Measurements from ENCODE around the gene ZNF580.

Gene ZNF580

DNA sequence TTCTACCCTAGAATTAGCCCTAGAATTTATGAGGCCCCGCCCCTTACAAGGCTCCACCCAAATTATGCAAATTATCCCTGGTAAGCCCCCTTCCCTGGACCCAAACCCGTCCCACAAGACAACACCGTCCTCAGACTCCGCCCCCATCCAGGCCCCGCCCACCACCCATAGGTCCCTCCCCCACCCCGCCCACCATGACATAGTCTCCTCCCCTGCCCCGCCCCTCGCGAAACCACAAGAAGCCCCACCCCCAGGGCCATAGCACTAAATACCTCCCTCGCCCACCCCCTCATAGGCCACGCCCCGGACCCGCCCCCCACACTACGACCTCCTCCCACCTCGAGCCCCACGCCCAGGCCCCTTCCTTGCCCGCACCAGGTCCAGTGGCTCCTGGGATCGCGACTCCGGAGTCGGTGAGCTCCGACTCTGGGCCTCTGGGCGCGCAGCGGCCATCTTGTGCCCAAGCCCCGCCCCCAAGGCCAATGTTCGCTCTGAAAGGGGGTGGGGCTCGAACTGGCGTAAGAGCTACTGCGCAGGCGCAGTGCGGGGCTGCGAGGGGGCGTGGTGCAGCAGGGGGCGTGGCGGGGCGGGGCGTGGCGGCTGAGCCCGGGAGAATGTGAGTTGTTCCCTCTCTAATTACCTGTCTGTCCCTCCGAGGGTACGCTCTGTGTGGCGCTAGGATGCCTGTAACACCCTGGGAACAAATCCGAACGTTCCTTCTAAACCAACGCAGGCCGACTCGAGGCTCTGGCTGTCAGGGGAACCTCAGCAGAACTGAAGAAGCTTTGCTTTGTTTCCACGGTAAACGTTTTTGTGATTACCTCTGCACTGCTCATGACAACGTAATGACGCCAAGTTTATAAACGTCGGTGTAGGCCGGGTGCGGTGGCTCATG lies 16.4 kb upstream of the ZNF580 start, which contains the start of gene ZNF784:
ZNF784 (minus strand) TSS at position 458 of the 895 bp plus-strand sequence; CDS start at position 453, 5 bp downstream.
- peak; percentile 91 for DNase-seq

DNA sequence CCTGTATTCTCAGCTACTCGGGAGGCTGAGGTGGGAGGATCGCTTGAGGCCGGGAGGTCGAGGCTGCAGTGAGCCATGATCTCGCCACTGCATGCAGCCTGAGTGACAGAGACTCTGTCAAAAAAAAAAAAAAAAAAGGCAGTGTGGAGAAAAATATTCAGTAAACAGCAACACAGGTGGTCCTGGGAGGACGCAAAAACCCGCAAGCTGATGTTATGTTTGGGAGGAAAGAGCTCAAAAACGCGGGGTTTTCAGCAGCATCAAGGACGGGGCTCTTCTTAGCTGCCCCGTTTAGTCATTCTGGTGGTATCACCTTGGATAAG lies 15.8 kb upstream of the ZNF580 start:
- no peak for DNase-seq

DNA sequence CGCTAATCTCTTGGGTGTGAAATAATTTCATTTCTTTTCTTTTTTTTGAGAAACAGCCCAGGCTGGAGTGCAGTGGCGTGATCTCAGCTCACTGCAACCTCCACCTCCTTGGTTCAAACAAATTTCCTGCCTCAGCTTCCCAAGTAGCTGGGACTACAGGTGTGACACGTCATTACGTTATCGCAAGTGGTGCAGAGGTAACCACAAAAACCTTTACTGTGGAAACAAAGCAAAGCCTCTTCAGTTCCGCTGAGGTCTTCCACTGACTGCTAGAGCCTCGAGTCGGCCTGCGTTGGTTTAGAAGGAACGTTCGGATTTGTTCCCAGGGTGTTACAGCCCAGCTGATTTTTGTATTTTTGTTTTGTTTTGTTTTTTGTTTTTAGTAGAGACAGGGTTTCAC lies 14.5 kb upstream of the ZNF580 start:
- no peak for DNase-seq

DNA sequence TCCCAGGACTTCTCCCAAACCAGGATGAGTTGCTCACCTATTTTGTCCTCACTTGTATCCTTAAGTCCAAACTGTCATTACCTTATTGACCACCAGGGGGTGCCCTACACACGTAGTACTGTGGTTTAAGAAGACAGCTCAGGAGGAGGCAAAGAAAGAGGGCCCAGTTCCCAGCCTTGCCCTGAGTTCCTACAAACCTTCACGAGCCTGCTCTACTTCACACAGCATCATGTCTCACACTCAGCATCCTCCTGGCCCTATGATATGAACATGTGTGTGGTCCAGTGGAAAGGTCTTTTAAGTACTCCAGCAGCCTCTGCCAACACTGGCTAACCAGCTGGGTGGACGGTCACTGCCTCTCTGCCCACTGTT lies 8.4 kb upstream of the ZNF580 start:
- DNase-seq, result peak; percentile 90

DNA sequence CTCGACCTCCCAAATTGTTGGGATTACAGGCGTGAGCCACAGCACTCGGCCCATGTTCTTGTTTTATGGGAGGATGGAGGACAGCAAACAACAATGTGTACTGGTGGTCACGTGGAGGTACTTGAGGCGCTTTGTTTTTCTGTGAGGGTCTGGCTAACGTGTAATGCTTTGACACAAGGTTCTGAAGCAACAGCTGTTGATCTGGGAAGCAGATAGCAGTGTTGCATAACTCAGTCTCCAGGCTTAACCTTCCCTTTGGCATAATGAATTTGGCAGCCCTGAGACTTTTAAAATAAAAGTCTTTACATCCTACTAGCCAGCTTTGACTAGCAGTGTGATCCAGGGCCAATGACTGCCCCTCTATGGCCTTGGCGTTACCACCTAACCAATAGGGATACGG lies 6.9 kb upstream of the ZNF580 start:
- DNase-seq, result no peak

DNA sequence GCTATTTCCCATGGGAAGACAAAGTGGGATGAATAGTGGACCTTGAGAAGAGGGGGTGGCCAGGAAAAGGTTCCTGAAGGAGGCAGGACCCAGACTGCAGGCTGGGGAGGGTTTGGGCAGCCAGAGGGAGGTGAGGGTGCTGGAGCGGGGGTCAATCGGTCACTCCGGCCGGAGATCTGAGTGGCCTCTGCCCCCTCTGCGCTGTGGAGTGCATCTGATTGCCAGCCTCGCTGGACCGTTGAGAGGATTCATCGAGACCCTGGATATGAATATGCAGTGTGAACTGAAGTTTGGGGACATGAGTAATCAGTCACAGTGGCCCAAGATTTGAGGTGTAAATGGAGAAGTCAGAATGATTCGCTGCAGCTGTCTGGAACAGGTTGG lies 5.5 kb upstream of the ZNF580 start:
- DNase-seq, result no peak

DNA sequence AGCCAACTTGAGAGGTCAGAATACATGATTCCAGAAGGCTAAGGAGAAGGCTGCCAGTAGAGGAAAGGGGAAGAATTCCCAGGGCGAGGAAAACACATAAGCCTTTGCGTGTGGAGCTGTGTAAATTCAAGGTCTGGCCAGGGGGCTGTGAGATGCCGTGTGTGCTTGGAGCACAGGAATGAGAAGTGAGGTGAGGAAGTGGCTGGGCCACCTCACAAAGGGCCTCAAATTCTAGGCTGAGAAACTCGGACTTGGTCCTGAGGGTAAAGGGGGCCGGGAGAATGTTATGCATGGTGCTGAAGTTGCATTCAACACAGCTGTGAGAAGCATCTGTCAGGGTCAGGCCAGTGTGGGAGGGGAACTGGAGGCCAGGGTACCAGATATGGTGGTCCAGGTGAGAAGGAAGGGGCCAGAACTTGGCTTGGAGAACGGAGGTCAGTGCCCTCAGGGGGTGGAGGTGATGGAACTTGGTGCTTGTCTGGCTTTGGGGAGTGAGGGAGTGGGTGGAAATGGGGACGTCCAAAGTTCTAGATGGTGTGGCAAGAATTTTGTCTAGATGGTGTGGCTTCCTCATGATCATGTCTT lies 4.9 kb upstream of the ZNF580 start:
- DNase-seq, result no peak

DNA sequence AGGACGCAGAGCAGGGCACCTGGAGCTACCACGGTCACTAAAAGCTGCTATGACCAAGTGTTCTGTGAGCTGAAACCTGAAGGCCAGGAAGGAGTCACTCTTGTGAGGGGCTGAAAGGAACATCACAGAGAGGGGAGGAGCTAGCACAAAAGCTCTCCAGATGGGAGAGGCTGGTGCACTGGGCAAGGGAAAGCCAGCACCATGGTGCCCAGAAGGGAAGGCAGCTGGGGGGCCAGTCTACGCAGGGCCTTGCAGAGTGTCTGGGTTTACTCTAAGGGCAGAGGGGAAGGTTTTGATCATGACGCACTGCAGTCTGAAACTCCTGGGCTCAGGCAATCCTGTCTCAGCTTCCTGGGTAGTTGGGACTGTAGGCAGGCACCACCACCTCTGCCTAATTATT lies 4.1 kb upstream of the ZNF580 start:
- DNase-seq, result no peak

DNA sequence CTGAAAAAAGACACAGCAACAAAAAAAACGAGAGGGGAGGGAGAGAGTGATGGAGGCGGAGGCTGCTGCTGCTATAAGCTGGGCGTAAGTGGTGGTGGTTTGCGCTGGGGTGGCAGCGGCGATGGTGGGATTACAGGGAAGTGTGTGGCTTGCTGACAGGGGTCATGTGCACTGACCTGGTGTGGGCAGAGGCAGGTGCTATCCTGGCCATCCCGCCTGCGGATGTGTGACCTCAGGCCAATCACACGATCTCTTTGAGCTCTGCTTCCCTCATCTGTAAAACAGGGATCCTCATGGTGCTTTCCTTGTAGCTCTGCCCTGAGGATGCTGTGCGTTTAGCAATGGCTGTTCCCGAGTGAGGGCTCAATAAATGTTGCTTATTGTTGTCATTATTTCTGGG lies 3.3 kb upstream of the ZNF580 start:
- no peak for DNase-seq

DNA sequence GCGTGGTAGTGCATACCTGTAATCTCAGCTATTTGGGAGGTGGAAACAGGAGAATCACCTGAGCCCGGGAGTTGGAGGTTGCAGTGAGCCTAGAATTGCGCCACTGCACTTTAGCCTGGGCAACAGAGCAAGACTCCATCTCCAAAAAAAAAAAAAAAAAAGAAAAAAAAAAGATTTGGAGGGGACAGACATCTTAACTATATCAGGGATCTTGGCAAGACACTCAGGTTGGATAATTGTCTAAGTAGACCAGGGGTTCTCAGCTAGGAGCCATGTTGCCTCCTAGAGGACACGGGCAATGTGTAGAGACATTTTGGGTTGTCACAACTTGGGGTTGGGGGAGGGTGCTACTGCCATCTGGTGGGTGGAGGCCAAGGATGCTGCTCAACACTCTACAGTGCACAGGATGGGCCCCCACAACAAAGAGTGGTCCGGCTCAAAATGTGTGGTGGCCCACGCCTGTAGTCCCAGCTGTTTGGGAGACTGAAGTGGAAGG lies 1.9 kb upstream of the ZNF580 start:
- peak; percentile 39 for DNase-seq

DNA sequence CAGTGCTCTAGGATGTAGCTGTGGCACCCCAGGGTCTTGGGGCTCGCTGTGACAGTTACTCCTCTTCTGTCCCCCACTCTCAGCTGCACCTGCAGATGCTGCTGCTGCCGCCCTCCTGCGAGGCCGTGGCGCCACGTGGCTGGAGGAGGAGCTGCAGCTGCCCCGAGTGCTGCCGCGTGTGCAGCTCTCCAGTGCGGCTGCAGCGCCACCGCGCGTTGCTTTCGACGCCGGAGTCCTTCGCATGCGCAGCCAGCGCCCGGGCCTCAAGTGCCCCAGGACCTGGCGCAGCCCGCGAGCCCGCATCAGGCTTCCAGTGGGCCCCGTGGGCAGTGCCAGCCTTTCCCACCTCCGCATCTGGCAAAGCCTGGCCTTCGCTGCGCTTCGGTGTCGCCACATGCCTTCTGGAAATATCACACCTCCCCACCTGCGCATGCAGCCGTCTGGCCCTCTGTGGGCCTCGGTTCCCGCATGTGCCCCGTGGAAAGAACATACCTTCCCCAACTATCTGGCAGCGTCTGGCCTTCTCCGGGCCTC lies 692 bp upstream of the ZNF580 start:
- DNase-seq, result peak; percentile 71

DNA sequence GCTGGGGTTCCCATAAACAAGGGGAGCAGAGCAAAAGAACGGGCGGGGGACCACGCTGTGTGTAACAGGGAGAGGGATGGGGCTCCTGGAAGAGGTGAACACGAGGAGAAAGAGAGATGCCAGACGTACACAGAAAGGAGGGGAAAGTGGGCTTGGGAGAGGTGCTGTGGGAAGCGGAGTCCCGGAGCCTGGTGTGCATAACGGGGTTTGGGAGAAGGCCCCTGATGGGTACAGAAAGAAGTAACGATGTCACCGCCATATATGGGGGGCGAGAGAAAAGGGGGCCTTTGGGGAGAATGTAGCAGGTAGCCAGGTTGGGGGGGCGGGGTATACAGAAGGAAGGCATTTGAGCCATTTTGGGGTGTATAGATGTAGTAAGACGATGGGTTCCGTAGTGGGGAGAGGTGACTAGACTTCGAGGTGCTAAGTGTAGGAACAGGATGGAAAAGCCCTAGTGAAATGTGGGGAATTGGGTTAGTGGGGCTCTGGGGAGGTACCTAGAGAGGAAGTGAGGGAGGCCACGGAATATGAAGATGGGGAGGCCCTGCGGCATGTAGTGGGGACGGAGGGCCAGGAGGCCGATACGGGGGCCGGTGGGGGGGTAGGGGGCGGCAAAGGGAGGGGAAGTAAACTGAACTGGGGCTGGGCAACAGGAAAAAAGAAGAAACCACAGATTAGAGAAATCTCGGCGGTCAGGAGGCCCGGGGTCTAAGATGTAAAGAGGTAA lies 787 bp downstream of the ZNF580 start:
- DNase-seq, result peak; percentile 44

DNA sequence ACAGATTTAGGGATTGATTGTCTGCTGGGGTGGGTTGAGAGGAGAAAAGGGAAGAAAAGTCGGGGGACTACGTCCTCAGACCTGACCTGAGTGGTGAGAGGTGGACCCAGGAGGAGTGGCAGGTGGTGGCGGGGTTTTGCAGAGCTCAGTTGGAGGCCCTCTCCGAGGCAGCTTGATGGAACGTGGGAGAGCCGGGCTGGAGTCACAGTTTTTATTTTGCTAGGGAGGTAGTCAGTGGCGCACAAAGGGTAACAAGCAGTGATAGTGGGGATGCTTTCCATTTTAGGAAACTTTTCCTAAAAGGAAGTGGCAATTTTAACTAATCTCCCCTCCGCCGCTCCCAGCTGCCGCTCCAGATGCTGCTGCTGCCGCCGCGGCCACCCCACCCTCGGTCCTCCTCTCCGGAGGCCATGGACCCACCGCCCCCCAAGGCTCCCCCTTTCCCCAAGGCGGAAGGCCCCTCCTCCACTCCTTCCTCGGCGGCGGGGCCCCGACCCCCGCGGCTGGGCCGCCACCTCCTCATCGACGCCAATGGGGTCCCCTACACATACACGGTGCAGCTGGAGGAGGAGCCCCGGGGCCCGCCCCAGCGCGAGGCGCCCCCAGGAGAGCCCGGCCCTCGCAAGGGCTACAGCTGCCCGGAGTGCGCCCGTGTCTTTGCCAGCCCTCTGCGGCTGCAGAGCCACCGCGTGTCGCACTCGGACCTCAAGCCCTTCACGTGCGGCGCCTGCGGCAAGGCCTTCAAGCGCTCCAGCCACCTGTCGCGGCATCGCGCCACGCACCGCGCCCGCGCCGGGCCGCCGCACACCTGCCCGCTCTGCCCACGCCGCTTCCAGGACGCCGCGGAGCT lies 1.6 kb downstream of the ZNF580 start:
- DNase-seq, result peak; percentile 36

DNA sequence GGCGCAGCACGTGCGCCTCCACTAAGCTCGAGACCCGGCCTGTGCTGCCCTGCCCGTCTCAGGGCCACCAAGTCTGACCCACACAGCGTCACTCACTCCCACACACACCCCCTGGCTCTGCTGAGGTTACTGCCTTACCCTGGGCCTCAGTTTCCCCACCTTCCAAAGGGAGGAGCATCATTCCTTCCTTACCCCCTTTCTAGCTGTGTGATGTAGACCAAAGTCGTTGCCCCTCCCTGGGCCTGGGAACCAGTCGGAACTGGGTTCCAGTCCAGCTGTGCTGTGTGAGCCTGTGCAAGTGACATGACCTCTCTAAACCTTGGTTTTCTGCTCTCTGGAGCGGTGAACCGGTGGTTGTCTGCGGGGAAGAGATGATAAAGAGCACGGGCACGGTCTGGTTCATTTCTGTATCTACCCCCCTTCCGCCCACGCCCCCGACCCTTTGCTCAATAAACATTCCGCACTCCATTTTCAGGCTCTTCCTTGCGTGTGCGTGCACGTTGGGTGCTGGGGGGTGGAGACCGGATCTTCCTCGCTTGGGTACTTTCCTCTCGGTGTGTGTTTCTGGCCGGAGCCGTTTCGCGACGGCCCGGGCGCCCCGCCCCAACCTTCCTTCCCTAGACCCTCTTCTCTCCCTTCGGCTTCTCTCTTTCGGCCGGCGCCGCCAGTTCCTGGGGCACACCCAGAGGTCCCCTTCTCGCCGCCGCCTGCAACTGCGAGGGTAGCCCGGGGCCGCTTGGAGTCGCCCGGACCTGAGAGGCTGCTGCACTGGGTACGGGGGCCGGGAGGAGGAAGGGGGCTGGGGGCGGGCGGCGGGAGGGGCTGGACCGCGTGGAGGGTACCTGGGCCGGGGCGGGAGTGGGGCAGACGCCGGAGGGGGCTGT lies 2.4 kb downstream of the ZNF580 start, which contains the start of gene ZNF581:
ZNF581 (plus strand) TSS at position 647 of the 884 bp plus-strand sequence. CDS start 923 bp downstream, outside the sequence.
- peak; percentile 82 for DNase-seq

DNA sequence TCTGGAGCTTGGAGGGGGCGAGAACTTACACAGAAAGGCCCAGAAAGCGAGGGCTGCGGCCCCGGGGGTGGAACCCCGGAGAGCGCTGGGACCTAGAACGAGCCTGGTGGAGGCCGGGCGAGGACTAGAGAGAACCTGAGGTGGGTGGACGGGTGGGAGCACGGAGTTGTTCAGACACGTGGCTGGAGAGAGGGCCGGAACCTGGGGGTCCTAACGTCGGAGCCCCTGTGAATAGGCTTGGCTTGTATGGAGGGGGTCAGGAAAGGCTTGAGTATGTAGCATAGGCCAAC lies 3.0 kb downstream of the ZNF580 start:
- no peak for DNase-seq

DNA sequence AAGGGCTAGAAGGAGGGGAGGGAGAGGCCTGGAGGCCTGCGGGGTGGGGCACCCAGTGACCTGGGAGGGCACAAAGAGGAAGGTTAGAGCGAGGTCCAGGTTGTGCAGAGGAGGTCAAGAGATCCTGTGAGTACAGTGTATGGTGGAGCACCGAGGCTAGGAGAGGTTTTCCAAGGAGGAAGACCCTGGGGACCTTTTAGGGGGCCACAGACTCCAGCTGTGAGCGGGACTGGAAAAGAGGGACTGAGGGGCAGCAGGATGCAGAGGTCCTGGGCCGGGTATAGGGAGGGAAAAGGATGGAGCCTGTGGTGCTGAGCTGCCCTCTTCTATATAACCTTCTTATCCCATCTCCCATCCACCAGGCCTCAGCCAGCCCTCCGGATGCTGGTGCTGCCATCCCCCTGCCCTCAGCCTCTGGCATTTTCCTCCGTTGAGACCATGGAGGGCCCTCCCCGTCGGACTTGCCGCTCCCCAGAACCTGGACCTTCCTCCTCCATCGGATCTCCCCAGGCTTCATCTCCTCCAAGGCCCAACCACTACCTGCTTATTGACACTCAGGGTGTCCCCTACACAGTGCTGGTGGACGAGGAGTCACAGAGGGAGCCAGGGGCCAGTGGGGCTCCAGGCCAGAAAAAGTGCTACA lies 3.5 kb downstream of the ZNF580 start:
- DNase-seq, result no peak

DNA sequence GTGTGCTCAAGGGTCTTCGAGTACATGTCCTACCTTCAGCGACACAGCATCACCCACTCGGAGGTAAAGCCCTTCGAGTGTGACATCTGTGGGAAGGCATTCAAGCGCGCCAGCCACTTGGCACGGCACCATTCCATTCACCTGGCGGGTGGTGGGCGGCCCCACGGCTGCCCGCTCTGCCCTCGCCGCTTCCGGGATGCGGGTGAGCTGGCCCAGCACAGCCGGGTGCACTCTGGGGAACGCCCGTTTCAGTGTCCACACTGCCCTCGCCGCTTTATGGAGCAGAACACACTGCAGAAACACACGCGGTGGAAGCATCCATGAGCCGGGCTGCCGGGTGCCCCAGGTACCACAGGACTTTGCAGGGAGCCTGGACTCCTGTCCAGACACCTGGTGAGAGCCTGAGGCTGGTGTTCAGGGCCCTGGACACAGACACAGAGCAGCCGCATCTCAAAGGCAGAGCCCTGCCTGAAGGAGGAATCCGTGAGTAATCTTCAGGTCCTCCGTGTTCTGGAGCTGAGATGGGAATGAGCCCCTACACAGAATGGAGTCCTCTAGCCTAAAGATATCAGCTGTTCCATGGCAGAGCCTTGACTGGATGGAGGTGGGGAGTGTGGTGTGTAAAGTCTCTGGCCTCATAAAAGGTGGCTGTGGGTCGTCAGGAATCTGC lies 4.2 kb downstream of the ZNF580 start:
- DNase-seq, result no peak

DNA sequence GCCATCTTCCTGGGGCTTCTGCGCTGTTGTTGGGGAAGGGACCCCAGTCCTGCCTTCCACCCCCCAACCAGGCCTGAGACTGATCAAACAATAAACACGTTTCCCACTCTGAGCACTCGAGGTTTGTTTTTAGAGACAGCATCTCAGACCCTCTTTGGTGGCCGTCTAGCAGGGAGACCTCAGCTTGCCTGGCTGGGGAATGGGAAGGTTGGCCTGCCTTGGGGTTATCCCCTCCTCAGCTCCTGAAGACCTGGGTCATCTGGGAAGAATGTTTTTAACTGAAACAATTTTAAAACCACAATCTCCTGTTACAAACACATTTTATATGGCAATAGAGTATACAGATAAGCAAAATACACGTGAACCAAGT lies 4.7 kb downstream of the ZNF580 start:
- no peak for DNase-seq

DNA sequence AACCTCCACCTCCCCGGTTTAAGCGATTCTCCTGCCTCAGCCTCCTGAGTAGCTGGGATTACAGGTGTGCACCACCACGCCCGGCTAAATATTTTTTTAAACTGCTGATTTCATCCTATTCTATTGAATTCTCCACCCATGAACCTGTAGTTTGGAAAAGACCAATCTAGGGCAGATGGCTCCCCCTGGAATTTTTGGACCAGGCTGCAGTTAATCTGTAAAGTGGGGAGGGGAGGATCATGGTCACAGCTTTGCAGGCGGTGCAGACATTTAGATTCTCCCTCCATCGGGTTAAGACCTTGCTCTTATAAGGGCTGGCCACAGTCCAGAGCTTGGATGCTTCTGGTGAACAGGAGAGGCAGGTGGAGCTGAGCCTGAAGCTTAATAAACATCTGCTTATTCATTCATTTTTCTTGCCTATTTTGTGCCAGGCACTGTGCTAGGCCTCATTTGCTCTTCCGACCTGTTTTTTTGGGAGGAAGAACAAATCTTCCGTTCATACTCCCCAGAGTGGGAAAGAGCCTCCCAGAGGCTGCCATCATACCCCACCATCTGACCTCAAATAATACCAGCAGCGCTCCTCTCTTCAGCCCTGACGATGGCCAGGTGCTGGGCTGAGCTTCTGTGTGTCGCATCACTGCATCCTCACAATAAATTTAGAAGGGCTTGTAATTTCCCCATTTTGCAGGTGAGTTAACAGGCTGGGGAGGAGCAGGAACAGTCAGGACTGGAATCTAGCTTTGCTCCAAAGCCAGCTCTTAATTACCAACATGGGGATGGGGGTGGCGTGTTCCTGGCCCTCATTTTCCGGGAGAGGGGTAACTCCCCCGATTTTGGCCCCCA lies 6.3 kb downstream of the ZNF580 start:
- DNase-seq, result no peak

Data from EL (cell line).